KMS-11 (cell line): ENCODE results near the gene SACM1L.

Source experiments
- H2AFZ ChIP-seq: fragments of 200-600 bp; sonication (generic); 2 replicates; pipeline ENCODE4 v1.6.1; 2016; ENCODE audit warnings: antibody characterized with exemption, mixed run types, low read depth
- H3K27ac ChIP-seq: fragments of 200-600 bp; sonication (generic); 2 replicates; pipeline ENCODE4 v1.6.1; 2016; ENCODE audit warnings: mild to moderate bottlenecking, mixed run types
- H3K27me3 ChIP-seq: fragments of 200-600 bp; sonication (generic); 2 replicates; pipeline ENCODE4 v1.6.1; 2017; ENCODE audit warnings: mild to moderate bottlenecking, low read depth, mixed run types, moderate library complexity; ENCODE audit not compliant: insufficient read depth
- H3K36me3 ChIP-seq: fragments of 200-600 bp; sonication (generic); 2 replicates; pipeline ENCODE4 v1.6.1; 2017; ENCODE audit warnings: mild to moderate bottlenecking, mixed run types; ENCODE audit not compliant: insufficient read depth
- H3K4me1 ChIP-seq: fragments of 200-600 bp; sonication (generic); 2 replicates; pipeline ENCODE4 v1.6.1; 2016; ENCODE audit warnings: mild to moderate bottlenecking, low read depth, mixed run types; ENCODE audit not compliant: poor library complexity, severe bottlenecking
- H3K4me2 ChIP-seq: fragments of 200-600 bp; sonication (generic); 2 replicates; pipeline ENCODE4 v1.7.0; 2016; ENCODE audit warnings: mild to moderate bottlenecking, mixed run types
- H3K4me3 ChIP-seq: fragments of 200-600 bp; sonication (generic); IDR thresholded peaks from 2 replicates; pipeline ENCODE4 v1.6.1; 2017; ENCODE audit warnings: low read depth, low read length, mixed read lengths; ENCODE audit not compliant: insufficient read depth
- H3K79me2 ChIP-seq: fragments of 200-600 bp; sonication (generic); 2 replicates; pipeline ENCODE4 v1.6.1; 2016; ENCODE audit warnings: low read depth, mixed run types; ENCODE audit not compliant: insufficient read depth
- H3K9ac ChIP-seq: fragments of 200-600 bp; sonication (generic); 2 replicates; pipeline ENCODE4 v1.6.1; 2016; ENCODE audit warnings: mild to moderate bottlenecking, mixed run types
- H4K20me1 ChIP-seq: fragments of 200-600 bp; sonication (generic); 2 replicates; pipeline ENCODE4 v1.6.1; 2016; ENCODE audit warnings: mild to moderate bottlenecking, mixed run types; ENCODE audit not compliant: insufficient read depth
- CTCF ChIP-seq: fragments of 200-600 bp; sonication (generic); conservative IDR thresholded peaks from 2 replicates; pipeline ENCODE4 v1.6.1; 2017; ENCODE audit warnings: low read depth, mild to moderate bottlenecking, antibody characterized with exemption, low read length, moderate library complexity, mixed read lengths

Gene SACM1L

GRCh38 chr3:45677033-45677446 lies 12.2 kb upstream of the SACM1L start:
- Histone ChIP-seq H3K27ac (no peak overlapping the region), H3K79me2 (no peaks in the 10 kb centered on the region), H3K4me1 (no peaks in the 10 kb centered on the region), H3K9ac (no peak overlapping the region), H3K36me3 (no peaks in the 10 kb centered on the region), H3K27me3 (no peaks in the 10 kb centered on the region), H4K20me1 (no peaks in the 10 kb centered on the region), H3K4me3 (no peak overlapping the region), H2AFZ (no peak overlapping the region), H3K4me2 (no peak overlapping the region)
- TF ChIP-seq CTCF, result no peak

GRCh38 chr3:45677841-45678240 lies 11.4 kb upstream of the SACM1L start:
- H3K4me3 ChIP-seq, result no peak overlapping the region
- H3K79me2 ChIP-seq, result no peaks in the 10 kb centered on the region
- H3K27me3 ChIP-seq, result no peaks in the 10 kb centered on the region
- no peaks in the 10 kb centered on the region for H3K4me1 ChIP-seq
- H3K9ac ChIP-seq, result no peak overlapping the region
- H3K36me3 ChIP-seq, result no peaks in the 10 kb centered on the region
- no peak overlapping the region for H3K4me2 ChIP-seq
- TF ChIP-seq CTCF, result no peak
- no peaks in the 10 kb centered on the region for H4K20me1 ChIP-seq
- H2AFZ ChIP-seq, result no peak overlapping the region
- no peak overlapping the region for H3K27ac ChIP-seq

GRCh38 chr3:45679805-45680204 lies 9.4 kb upstream of the SACM1L start:
- Histone ChIP-seq H3K9ac (no peak overlapping the region), H3K27me3 (no peaks in the 10 kb centered on the region), H3K4me1 (no peaks in the 10 kb centered on the region), H3K27ac (no peak overlapping the region), H3K36me3 (no peaks in the 10 kb centered on the region), H2AFZ (no peak overlapping the region), H3K79me2 (no peaks in the 10 kb centered on the region), H4K20me1 (no peaks in the 10 kb centered on the region), H3K4me2 (no peak overlapping the region), H3K4me3 (no peak overlapping the region)
- no peak for TF ChIP-seq CTCF

- no peak overlapping the region for H3K27ac ChIP-seq
- H3K79me2 ChIP-seq, result no peaks in the 10 kb centered on the region
- no peak for TF ChIP-seq CTCF
- H3K36me3 ChIP-seq, result no peaks in the 10 kb centered on the region
- no peak overlapping the region for H3K4me3 ChIP-seq
- H3K4me1 ChIP-seq, result no peaks in the 10 kb centered on the region
- no peak overlapping the region for H3K4me2 ChIP-seq
- H3K9ac ChIP-seq, result no peak overlapping the region
- H3K27me3 ChIP-seq, result no peaks in the 10 kb centered on the region
- H2AFZ ChIP-seq, result no peak overlapping the region
- no peaks in the 10 kb centered on the region for H4K20me1 ChIP-seq
Measured at GRCh38 chr3:45681221-45681620, 8.0 kb upstream of the SACM1L start.
